ENCODE data around the gene NELFCD. TPM values are rescaled to one million over a fixed set of nuclear protein-coding genes. Genes with fewer than 3 reads are reported as not detected.

The NELFCD gene
- total RNA-seq, 1 donor from 2014 or later = 112 TPM

- no peaks in the 10 kb centered on the region for H3K36me3 Mint-ChIP-seq (ENCODE audit: unreplicated experiment)
- TF ChIP-seq CTCF (IDR thresholded peaks at IDR 0.05; ENCODE audit: partially characterized antibody, unreplicated experiment) = no peak
- no peak for DNase-seq
- H3K4me1 Mint-ChIP-seq (ENCODE audit: low read depth, unreplicated experiment) = peaks cover 30% of the 10 kb centered on the region
- H3K27me3 Mint-ChIP-seq (ENCODE audit: unreplicated experiment) = peaks cover 5% of the 10 kb centered on the region
- H3K9me3 Mint-ChIP-seq (ENCODE audit: unreplicated experiment) = peaks cover 1% of the 10 kb centered on the region
- no peak overlapping the region for H3K27ac Mint-ChIP-seq (ENCODE audit: unreplicated experiment)
- no peak overlapping the region for H3K4me3 Mint-ChIP-seq (ENCODE audit: unreplicated experiment)
Measured at GRCh38 chr20:58986286-58986967, 5.4 kb downstream of the NELFCD start.

DNA sequence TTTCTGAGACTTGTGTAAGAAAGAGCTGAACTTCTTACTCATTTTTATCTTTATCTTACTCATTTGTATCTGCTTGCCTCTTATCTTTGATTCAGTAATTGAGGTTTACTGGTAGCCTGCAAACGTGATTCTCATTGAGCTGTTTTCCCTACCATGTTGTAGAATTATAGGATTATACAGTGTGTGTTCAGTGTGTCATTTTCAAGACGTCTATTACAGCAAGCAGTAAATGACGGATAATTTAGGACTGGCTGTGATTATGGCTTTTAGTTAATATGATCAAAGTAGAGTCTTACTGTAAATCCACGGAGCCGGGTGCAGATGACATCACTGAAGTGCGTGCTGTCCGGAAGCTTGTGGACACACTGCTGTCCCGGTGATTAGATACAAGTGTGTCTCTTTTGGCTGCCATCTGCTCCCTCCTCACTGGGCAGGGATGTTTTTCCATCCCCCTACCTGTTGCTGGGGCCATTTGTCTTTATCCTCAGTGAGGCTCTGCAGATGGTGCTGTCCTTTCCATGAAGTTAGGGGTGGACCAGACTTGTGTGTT is 6.0 kb downstream of the NELFCD start:
- DNase-seq = no peak
- H3K4me3 Mint-ChIP-seq (ENCODE audit: unreplicated experiment) = no peak overlapping the region
- peak overlapping the region; percentile 71 for H3K27ac Mint-ChIP-seq (ENCODE audit: unreplicated experiment)
- H3K9me3 Mint-ChIP-seq (ENCODE audit: unreplicated experiment) = peaks cover 1% of the 10 kb centered on the region
- no peak for TF ChIP-seq CTCF (IDR thresholded peaks at IDR 0.05; ENCODE audit: partially characterized antibody, unreplicated experiment)
- peaks cover 5% of the 10 kb centered on the region for H3K27me3 Mint-ChIP-seq (ENCODE audit: unreplicated experiment)
- H3K36me3 Mint-ChIP-seq (ENCODE audit: unreplicated experiment) = no peaks in the 10 kb centered on the region
- H3K4me1 Mint-ChIP-seq (ENCODE audit: low read depth, unreplicated experiment) = peaks cover 30% of the 10 kb centered on the region

DNA sequence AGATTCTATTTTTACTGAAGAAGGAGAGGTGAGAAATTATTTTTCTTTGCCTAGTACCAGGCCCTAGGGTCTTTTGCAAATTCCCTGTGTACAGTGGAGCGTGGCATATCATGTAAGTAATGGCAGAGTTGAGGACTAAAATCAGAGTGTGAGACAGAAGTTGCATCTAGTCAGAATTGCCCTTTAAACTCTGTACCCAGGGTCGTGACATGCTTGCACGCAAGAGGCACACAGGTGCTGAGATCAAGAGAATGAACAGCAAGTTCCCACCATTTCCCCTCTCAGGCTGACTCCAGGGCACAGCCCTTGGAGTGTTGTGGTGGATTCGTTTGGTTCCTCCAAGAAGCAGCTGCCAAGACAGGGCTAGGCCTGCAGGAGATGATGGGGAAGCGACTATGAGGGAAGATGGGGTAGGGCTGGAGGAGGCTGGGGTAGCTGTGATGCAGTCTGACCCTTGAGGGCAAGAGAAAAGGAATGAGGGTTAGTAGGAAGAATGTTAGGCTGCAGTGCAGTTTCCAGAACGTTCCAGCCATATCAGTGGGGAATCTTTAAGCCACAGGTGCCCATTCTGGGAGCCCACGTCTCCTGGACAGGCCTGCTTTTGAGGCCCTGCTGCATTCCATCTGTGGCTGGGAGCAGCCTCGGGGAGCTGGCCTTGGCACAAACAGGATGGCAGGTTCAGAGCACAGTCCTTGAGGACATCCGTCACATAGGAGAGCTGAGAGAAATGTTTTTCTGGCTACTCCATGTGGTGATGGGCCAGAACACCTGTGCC is 6.9 kb downstream of the NELFCD start:
- Mint-ChIP-seq H3K4me3 (ENCODE audit: unreplicated experiment) (no peak overlapping the region), H3K4me1 (ENCODE audit: low read depth, unreplicated experiment) (peaks cover 24% of the 10 kb centered on the region), H3K9me3 (ENCODE audit: unreplicated experiment) (peaks cover 1% of the 10 kb centered on the region), H3K27ac (ENCODE audit: unreplicated experiment) (no peak overlapping the region), H3K27me3 (ENCODE audit: unreplicated experiment) (peaks cover 2% of the 10 kb centered on the region), H3K36me3 (ENCODE audit: unreplicated experiment) (no peaks in the 10 kb centered on the region)
- no peak for DNase-seq
- TF ChIP-seq CTCF (IDR thresholded peaks at IDR 0.05; ENCODE audit: partially characterized antibody, unreplicated experiment) = no peak

GRCh38 chr20:58988565-58988882 is 7.5 kb downstream of the NELFCD start:
- no peak for TF ChIP-seq CTCF (IDR thresholded peaks at IDR 0.05; ENCODE audit: partially characterized antibody, unreplicated experiment)
- Mint-ChIP-seq H3K9me3 (ENCODE audit: unreplicated experiment) (peaks cover 1% of the 10 kb centered on the region), H3K36me3 (ENCODE audit: unreplicated experiment) (no peaks in the 10 kb centered on the region), H3K4me1 (ENCODE audit: low read depth, unreplicated experiment) (peaks cover 24% of the 10 kb centered on the region), H3K27me3 (ENCODE audit: unreplicated experiment) (peaks cover 2% of the 10 kb centered on the region), H3K4me3 (ENCODE audit: unreplicated experiment) (no peak overlapping the region), H3K27ac (ENCODE audit: unreplicated experiment) (no peak overlapping the region)
- DNase-seq = no peak

GRCh38 chr20:58989196-58989595 is 8.1 kb downstream of the NELFCD start:
- peaks cover 17% of the 10 kb centered on the region for H3K4me1 Mint-ChIP-seq (ENCODE audit: low read depth, unreplicated experiment)
- peaks cover 2% of the 10 kb centered on the region for H3K27me3 Mint-ChIP-seq (ENCODE audit: unreplicated experiment)
- no peak for DNase-seq
- H3K9me3 Mint-ChIP-seq (ENCODE audit: unreplicated experiment) = peaks cover 1% of the 10 kb centered on the region
- H3K4me3 Mint-ChIP-seq (ENCODE audit: unreplicated experiment) = peak overlapping the region; percentile 14
- no peaks in the 10 kb centered on the region for H3K36me3 Mint-ChIP-seq (ENCODE audit: unreplicated experiment)
- H3K27ac Mint-ChIP-seq (ENCODE audit: unreplicated experiment) = no peak overlapping the region
- TF ChIP-seq CTCF (IDR thresholded peaks at IDR 0.05; ENCODE audit: partially characterized antibody, unreplicated experiment) = no peak

Measured in glutamatergic neuron (in vitro differentiated cells).